ENCODE results near the gene USP15. TPM values are rescaled to one million over a fixed set of nuclear protein-coding genes. Genes with fewer than 3 reads are reported as not detected.

The USP15 gene
- total and polyA plus RNA-seq, 2 donors (not counting 1 experiment from before 2014, with no cell fraction given): 116 to 182 TPM

DNA sequence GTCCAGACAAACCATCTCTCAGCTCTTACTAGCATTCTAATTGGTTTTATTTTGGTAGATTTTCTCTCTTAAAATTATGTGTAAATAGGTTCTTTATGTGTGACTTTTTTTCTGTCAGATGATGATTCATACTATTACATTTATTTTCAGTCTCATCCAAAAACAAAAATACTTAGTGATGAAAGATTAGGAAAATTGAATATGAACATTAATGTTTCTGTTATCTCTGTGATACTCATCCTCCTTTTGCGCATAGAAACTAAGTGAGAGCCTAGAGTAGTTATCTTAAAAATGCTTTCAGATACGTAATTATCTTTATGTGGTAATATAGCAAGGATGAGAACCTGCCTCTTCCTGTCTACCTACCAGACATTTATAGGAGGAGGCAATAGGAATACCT, 122.3 kb downstream of the USP15 start:
- Histone ChIP-seq H3K79me2 (ENCODE audit: control insufficient read depth, insufficient read depth, low read length) (no peaks in the 10 kb centered on the region), H3K27ac (ENCODE audit: low read length in 2 of 2) (no peak overlapping the region), H3K36me3 (replicated peaks in 1 of 2; ENCODE audit: control extremely low read depth in 1 of 2, control insufficient read depth in 1 of 2, extremely low read depth in 1 of 2, insufficient read depth in 2 of 2, low read length in 1 of 2) (peaks cover 16 to 35% of the 10 kb centered on the region in 2 experiments), H3K4me2 (replicated peaks; ENCODE audit: low read depth, low read length, poor library complexity, severe bottlenecking) (no peak overlapping the region), H3K4me3 (ENCODE audit: control extremely low read depth in 1 of 5, extremely low read depth in 1 of 5, insufficient read depth in 1 of 5, low read depth in 2 of 5, low read length in 4 of 5) (no peak overlapping the region), H4K20me1 (ENCODE audit: control insufficient read depth, insufficient read depth, low read length, poor library complexity, severe bottlenecking) (peaks cover 10% of the 10 kb centered on the region), H3K4me1 (ENCODE audit: control insufficient read depth in 2 of 2, insufficient read depth in 2 of 2, low read length in 2 of 2) (no peaks in the 10 kb centered on the region), H3K27me3 (replicated peaks in 1 of 4; ENCODE audit: control extremely low read depth in 1 of 4, control insufficient read depth in 3 of 4, insufficient read depth in 4 of 4, low read length in 3 of 4) (no peaks in the 10 kb centered on the region), H3K9ac (ENCODE audit: low read length) (no peak overlapping the region), H3K9me3 (ENCODE audit: control extremely low read depth in 1 of 3, control insufficient read depth in 2 of 3, insufficient read depth in 1 of 3, low read length in 2 of 3) (no peaks in the 10 kb centered on the region), H2AFZ (ENCODE audit: insufficient read depth, low read depth, low read length, poor library complexity, severe bottlenecking) (no peak overlapping the region)
- no peak for DNase-seq
- POLR2A ChIA-PET: no interaction called here
- H3K27ac Mint-ChIP-seq: no peak overlapping the region
- H3K4me3 Mint-ChIP-seq: no peak overlapping the region
- WGBS (ENCODE audit: insufficient coverage): no CpG with 5 or more reads among the region's 2 CpGs
- CTCF ChIA-PET: no interaction called here
- H3K27me3 Mint-ChIP-seq: no peaks in the 10 kb centered on the region
- intact Hi-C loops (cut with micrococcal nuclease): no loop called here
- no peak for TF ChIP-seq EZH2 (IDR thresholded peaks at IDR 0.05; ENCODE audit: borderline replicate concordance, insufficient read depth, low read depth, low read length, poor library complexity, severe bottlenecking)
- TF ChIP-seq, protein P1, sequence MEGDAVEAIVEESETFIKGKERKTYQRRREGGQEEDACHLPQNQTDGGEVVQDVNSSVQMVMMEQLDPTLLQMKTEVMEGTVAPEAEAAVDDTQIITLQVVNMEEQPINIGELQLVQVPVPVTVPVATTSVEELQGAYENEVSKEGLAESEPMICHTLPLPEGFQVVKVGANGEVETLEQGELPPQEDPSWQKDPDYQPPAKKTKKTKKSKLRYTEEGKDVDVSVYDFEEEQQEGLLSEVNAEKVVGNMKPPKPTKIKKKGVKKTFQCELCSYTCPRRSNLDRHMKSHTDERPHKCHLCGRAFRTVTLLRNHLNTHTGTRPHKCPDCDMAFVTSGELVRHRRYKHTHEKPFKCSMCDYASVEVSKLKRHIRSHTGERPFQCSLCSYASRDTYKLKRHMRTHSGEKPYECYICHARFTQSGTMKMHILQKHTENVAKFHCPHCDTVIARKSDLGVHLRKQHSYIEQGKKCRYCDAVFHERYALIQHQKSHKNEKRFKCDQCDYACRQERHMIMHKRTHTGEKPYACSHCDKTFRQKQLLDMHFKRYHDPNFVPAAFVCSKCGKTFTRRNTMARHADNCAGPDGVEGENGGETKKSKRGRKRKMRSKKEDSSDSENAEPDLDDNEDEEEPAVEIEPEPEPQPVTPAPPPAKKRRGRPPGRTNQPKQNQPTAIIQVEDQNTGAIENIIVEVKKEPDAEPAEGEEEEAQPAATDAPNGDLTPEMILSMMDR (IDR thresholded peaks at IDR 0.05): no peak
- H3K4me1 Mint-ChIP-seq: no peaks in the 10 kb centered on the region
- ATAC-seq (ENCODE audit: low read depth): no peak
- H3K9me3 Mint-ChIP-seq (ENCODE audit: insufficient read depth): no peaks in the 10 kb centered on the region

DNA sequence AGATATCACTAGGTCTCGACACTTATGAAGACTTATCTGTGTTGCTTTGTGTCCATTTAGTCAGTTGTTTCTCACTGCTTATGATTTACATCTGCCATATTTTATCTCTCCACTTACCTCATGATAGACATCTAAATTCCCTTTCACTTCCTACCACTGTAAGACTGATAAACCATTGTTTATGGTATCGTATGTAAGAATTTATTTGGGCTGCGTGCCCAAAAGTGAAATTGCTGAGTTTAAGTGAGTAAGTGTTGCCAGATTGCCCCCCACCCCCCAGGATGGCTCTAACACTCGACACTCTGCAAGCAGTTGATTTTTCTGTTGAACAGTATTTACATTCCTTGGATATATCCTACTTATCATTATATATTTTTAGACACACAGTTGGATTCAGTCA, 136.5 kb downstream of the USP15 start:
- Mint-ChIP-seq H3K4me3 (no peak overlapping the region), H3K4me1 (peaks cover 22% of the 10 kb centered on the region), H3K9me3 (ENCODE audit: insufficient read depth) (no peaks in the 10 kb centered on the region), H3K27ac (no peak overlapping the region), H3K27me3 (no peaks in the 10 kb centered on the region)
- H3K4me3 ChIP-seq (ENCODE audit: control extremely low read depth in 1 of 5, extremely low read depth in 1 of 5, insufficient read depth in 1 of 5, low read depth in 2 of 5, low read length in 4 of 5): no peak overlapping the region
- POLR2A ChIA-PET: no interaction called here
- H3K79me2 ChIP-seq (ENCODE audit: control insufficient read depth, insufficient read depth, low read length): no peaks in the 10 kb centered on the region
- H3K4me2 ChIP-seq (replicated peaks; ENCODE audit: low read depth, low read length, poor library complexity, severe bottlenecking): no peak overlapping the region
- no peak for DNase-seq
- H3K4me1 ChIP-seq (ENCODE audit: control insufficient read depth in 2 of 2, insufficient read depth in 2 of 2, low read length in 2 of 2): peaks cover 0 to 10% of the 10 kb centered on the region in 2 donors
- H2AFZ ChIP-seq (ENCODE audit: insufficient read depth, low read depth, low read length, poor library complexity, severe bottlenecking): no peak overlapping the region
- H3K27me3 ChIP-seq (replicated peaks in 1 of 4; ENCODE audit: control extremely low read depth in 1 of 4, control insufficient read depth in 3 of 4, insufficient read depth in 4 of 4, low read length in 3 of 4): no peaks in the 10 kb centered on the region
- H3K9me3 ChIP-seq (ENCODE audit: control extremely low read depth in 1 of 3, control insufficient read depth in 2 of 3, insufficient read depth in 1 of 3, low read length in 2 of 3): no peaks in the 10 kb centered on the region
- H4K20me1 ChIP-seq (ENCODE audit: control insufficient read depth, insufficient read depth, low read length, poor library complexity, severe bottlenecking): no peaks in the 10 kb centered on the region
- H3K9ac ChIP-seq (ENCODE audit: low read length): no peak overlapping the region
- no peak overlapping the region for H3K27ac ChIP-seq (ENCODE audit: low read length in 2 of 2)
- no peak for TF ChIP-seq EZH2 (IDR thresholded peaks at IDR 0.05; ENCODE audit: borderline replicate concordance, insufficient read depth, low read depth, low read length, poor library complexity, severe bottlenecking)
- TF ChIP-seq, protein P1 (IDR thresholded peaks at IDR 0.05): no peak
- ATAC-seq (ENCODE audit: low read depth): no peak
- WGBS (ENCODE audit: insufficient coverage): no CpG with 5 or more reads among the region's 4 CpGs
- CTCF ChIA-PET: interaction anchor here (0.7 kb wide), 1 partner anchor 82 kb away, joined by 3 read pairs; no protein-coding TSS in a partner anchor
- intact Hi-C loops (cut with micrococcal nuclease): no loop called here
- H3K36me3 ChIP-seq (replicated peaks in 1 of 2; ENCODE audit: control extremely low read depth in 1 of 2, control insufficient read depth in 1 of 2, extremely low read depth in 1 of 2, insufficient read depth in 2 of 2, low read length in 1 of 2): peaks cover 20 to 67% of the 10 kb centered on the region in 2 experiments
